CD8-positive, alpha-beta memory T cell (primary cell): ENCODE measurements around the gene PIP5K1B. TPM values are rescaled to one million over a fixed set of nuclear protein-coding genes. Genes with fewer than 3 reads are reported as not detected.

Source experiments
- CTCF ChIA-PET: fragments of 350-600 bp; sonication (Branson Sonifier 250); formaldehyde crosslinking; loops from one replicate; lab custom pipeline; 2021; ENCODE audit warnings: antibody characterized with exemption; lab: Charles Lee
- POLR2A ChIA-PET: fragments of 350-600 bp; sonication (Branson Sonifier 250); formaldehyde crosslinking; loops from one replicate; lab custom pipeline; 2021; ENCODE audit warnings: antibody characterized with exemption; lab: Charles Lee
- DNase-seq, 5 donors: peaks; one replicate each; pipeline versions ENCODE4 v3.0.0 to v3.0.0-alpha.2; 2020 to 2022; ENCODE audit warnings: mixed read lengths in 1 of 5
- H3K27ac ChIP-seq: one replicate; pipeline ENCODE4 v1.7.0; 2013; ENCODE audit warnings: low read depth, mild to moderate bottlenecking, low read length, moderate library complexity
- H3K27me3 ChIP-seq: 2 replicates; pipeline ENCODE4 v1.7.0; 2013; ENCODE audit warnings: low read length, mild to moderate bottlenecking; ENCODE audit not compliant: insufficient read depth, poor library complexity, severe bottlenecking
- H3K36me3 ChIP-seq: 2 replicates; pipeline ENCODE4 v1.7.0; 2013; ENCODE audit warnings: mild to moderate bottlenecking, low read length, moderate library complexity; ENCODE audit not compliant: insufficient read depth
- H3K4me1 ChIP-seq: 2 replicates; pipeline ENCODE4 v1.7.0; 2013; ENCODE audit warnings: mild to moderate bottlenecking, low read length, moderate library complexity; ENCODE audit not compliant: insufficient read depth
- H3K4me3 ChIP-seq: 2 replicates; pipeline ENCODE4 v1.7.0; 2013; ENCODE audit warnings: mild to moderate bottlenecking, low read length
- H3K9me3 ChIP-seq: 2 replicates; pipeline ENCODE4 v1.7.0; 2013; ENCODE audit warnings: mild to moderate bottlenecking, low read length
- H3K27ac Mint-ChIP-seq, 8 donors: one replicate each; pipeline ENCODE4 v1.8.0; 2020 to 2021; ENCODE audit warnings: mixed read lengths in 8 of 8, mild to moderate bottlenecking in 6 of 8, inconsistent platforms in 3 of 8, moderate library complexity in 3 of 8
- H3K27me3 Mint-ChIP-seq, 2 donors: one replicate each; pipeline ENCODE4 v1.8.0; 2020 to 2021; ENCODE audit warnings: mixed read lengths in 2 of 2, mild to moderate bottlenecking in 1 of 2, moderate library complexity in 1 of 2
- H3K36me3 Mint-ChIP-seq, 3 donors: one replicate each; pipeline ENCODE4 v1.8.0; 2020 to 2021; ENCODE audit warnings: mixed read lengths in 3 of 3, inconsistent platforms in 1 of 3, mild to moderate bottlenecking in 1 of 3
- H3K4me1 Mint-ChIP-seq, 3 donors: one replicate each; pipeline ENCODE4 v1.8.0; 2020 to 2021; ENCODE audit warnings: mixed read lengths in 3 of 3, inconsistent platforms in 1 of 3, mild to moderate bottlenecking in 1 of 3
- H3K4me3 Mint-ChIP-seq, 7 donors: one replicate each; pipeline ENCODE4 v1.8.0; 2020 to 2021; ENCODE audit warnings: mixed read lengths in 7 of 7, mild to moderate bottlenecking in 6 of 7, moderate library complexity in 4 of 7, inconsistent platforms in 2 of 7
- H3K9me3 Mint-ChIP-seq, 5 donors: one replicate each; pipeline ENCODE4 v1.8.0; 2020 to 2022; ENCODE audit warnings: mixed read lengths in 5 of 5, mild to moderate bottlenecking in 3 of 5, moderate library complexity in 2 of 5, inconsistent platforms in 1 of 5
- polyA plus RNA-seq: library from polyadenylated mRNA; unstranded; fragments of 300-500 nt; fragmentation: Illumina TruSeq; gene quantifications from one replicate; pipeline ENCODE4 v1.2.3, GENCODE V29; 2021
- total RNA-seq, 2 experiments: library from RNA; stranded (reverse); gene quantifications; one replicate each; pipeline ENCODE4 v1.2.3, GENCODE V29; 2021

Gene PIP5K1B
- total and polyA plus RNA-seq, 3 experiments from 2014 or later, result 3.1 TPM; not detected in 1

DNA sequence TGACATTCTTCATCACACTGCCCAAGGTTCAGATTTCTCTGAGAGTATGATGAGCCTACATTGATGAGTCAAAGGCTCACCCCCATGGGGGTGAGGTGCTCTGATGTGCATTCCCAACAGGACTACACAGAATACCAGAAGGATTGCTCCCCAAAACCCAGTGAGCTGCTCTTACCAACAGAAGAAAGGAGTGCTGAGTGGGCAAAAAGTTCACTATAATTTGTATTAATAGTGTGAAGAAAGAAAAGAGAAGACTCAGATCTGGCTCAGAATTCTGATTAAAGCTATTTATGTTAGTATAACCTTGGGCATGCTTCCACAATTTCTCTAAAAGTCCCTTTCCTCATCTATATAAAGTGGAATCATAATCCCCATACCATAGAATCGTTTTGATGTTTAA is 262.8 kb downstream of the PIP5K1B start:
- Histone ChIP-seq H3K27me3 (no peaks in the 10 kb centered on the region), H3K27ac (no peak overlapping the region), H3K4me1 (no peaks in the 10 kb centered on the region), H3K9me3 (no peaks in the 10 kb centered on the region), H3K36me3 (no peaks in the 10 kb centered on the region), H3K4me3 (no peak overlapping the region)
- no peaks in the 10 kb centered on the region for H3K4me1 Mint-ChIP-seq
- ChIA-PET POLR2A (no interaction called here), CTCF (no interaction called here)
- no peaks in the 10 kb centered on the region for H3K9me3 Mint-ChIP-seq
- H3K36me3 Mint-ChIP-seq, result no peaks in the 10 kb centered on the region
- DNase-seq, result no peak
- H3K27ac Mint-ChIP-seq, result no peak overlapping the region
- no peak overlapping the region for H3K4me3 Mint-ChIP-seq
- H3K27me3 Mint-ChIP-seq, result peaks cover 0 to 7% of the 10 kb centered on the region in 2 donors

DNA sequence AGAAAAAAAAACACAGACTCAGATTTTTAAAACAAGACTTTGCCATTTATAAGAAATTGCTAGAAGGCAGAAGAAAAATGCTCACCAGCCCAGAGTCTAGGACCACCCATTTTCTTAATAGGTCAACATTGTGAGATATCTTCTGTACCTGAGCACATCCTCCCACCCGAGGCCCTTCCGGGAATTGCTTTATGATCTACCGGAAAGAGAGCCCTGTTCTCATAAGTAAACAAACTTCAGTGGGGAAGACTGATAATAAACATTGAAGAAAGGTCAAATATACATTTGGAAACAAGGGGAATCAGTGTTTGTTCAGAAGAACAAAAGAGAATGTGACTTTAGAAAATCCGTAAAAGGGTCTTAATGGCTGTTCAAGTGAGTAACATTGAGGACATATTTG is 264.5 kb downstream of the PIP5K1B start:
- H3K4me1 ChIP-seq, result no peaks in the 10 kb centered on the region
- no peak overlapping the region for H3K27ac Mint-ChIP-seq
- POLR2A ChIA-PET, result no interaction called here
- no peak for DNase-seq
- H3K4me3 ChIP-seq, result no peak overlapping the region
- CTCF ChIA-PET, result no interaction called here
- H3K9me3 ChIP-seq, result no peaks in the 10 kb centered on the region
- H3K4me3 Mint-ChIP-seq, result no peak overlapping the region
- H3K4me1 Mint-ChIP-seq, result peaks cover 3 to 6% (median 6%) of the 10 kb centered on the region in 3 donors
- no peaks in the 10 kb centered on the region for H3K9me3 Mint-ChIP-seq
- no peaks in the 10 kb centered on the region for H3K27me3 ChIP-seq
- H3K36me3 Mint-ChIP-seq, result no peaks in the 10 kb centered on the region
- H3K27ac ChIP-seq, result no peak overlapping the region
- H3K27me3 Mint-ChIP-seq, result peaks cover 0 to 4% of the 10 kb centered on the region in 2 donors
- no peaks in the 10 kb centered on the region for H3K36me3 ChIP-seq

DNA sequence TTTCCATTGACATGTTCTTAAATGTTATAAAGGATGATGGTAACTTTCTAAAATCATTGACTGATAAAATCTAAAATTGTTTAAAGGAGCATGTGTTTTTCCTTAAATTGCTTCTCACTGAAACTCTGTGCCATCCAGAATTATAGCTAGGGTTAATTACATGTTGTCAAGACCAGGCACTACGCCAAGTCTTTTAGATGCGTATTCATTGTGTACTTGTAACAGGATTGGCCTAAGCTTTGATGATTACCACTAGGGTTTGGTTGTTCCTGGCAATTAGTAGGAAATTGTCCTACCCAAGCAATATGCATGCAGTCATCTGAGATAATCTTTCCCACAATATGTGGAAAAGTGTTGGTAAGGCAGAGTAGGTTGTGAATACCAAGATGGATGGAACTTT is 265.1 kb downstream of the PIP5K1B start:
- Histone ChIP-seq H3K36me3 (no peaks in the 10 kb centered on the region), H3K4me1 (no peaks in the 10 kb centered on the region), H3K27ac (no peak overlapping the region), H3K4me3 (no peak overlapping the region), H3K9me3 (no peaks in the 10 kb centered on the region), H3K27me3 (no peaks in the 10 kb centered on the region)
- H3K4me1 Mint-ChIP-seq, result peaks cover 3 to 11% (median 6%) of the 10 kb centered on the region in 3 donors
- H3K36me3 Mint-ChIP-seq, result no peaks in the 10 kb centered on the region
- H3K27ac Mint-ChIP-seq, result no peak overlapping the region
- H3K4me3 Mint-ChIP-seq, result no peak overlapping the region
- ChIA-PET CTCF (no interaction called here), POLR2A (no interaction called here)
- H3K27me3 Mint-ChIP-seq, result peaks cover 0 to 4% of the 10 kb centered on the region in 2 donors
- DNase-seq, result no peak
- no peaks in the 10 kb centered on the region for H3K9me3 Mint-ChIP-seq

DNA sequence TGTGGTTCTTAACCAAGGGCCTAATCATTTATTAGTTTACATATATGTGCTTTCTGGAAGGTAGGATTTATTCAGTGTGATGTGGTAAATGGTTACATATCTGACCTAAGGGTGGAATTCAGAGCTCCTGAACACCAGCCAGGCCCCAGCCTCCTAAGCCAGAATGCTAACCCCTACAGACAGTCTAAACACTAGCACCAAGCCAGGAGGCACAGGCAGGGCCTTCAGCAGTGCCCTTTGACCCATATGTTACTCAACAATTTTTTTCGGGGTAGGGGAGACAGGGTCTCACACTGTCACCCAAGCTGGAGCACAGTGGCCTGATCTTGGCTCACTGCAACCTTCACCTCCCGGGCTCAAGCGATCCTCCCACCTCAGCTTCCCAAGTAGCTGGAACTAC is 268.6 kb downstream of the PIP5K1B start:
- H3K4me3 Mint-ChIP-seq, result no peak overlapping the region
- H3K4me1 Mint-ChIP-seq, result peaks cover 3 to 11% (median 6%) of the 10 kb centered on the region in 3 donors
- H3K36me3 ChIP-seq, result no peaks in the 10 kb centered on the region
- POLR2A ChIA-PET, result no interaction called here
- no peaks in the 10 kb centered on the region for H3K36me3 Mint-ChIP-seq
- peak overlapping the region in 3 of 8 donors; percentile 43 to 68 (median 43) for H3K27ac Mint-ChIP-seq
- H3K4me3 ChIP-seq, result no peak overlapping the region
- H3K27me3 Mint-ChIP-seq, result peaks cover 0 to 2% of the 10 kb centered on the region in 2 donors
- H3K9me3 ChIP-seq, result no peaks in the 10 kb centered on the region
- H3K9me3 Mint-ChIP-seq, result no peaks in the 10 kb centered on the region
- no peaks in the 10 kb centered on the region for H3K27me3 ChIP-seq
- H3K27ac ChIP-seq, result no peak overlapping the region
- DNase-seq, result no peak
- CTCF ChIA-PET, result interaction anchor here (0.9 kb wide), 1 partner anchor 26 kb away, joined by 3 read pairs; no protein-coding TSS in a partner anchor
- no peaks in the 10 kb centered on the region for H3K4me1 ChIP-seq

DNA sequence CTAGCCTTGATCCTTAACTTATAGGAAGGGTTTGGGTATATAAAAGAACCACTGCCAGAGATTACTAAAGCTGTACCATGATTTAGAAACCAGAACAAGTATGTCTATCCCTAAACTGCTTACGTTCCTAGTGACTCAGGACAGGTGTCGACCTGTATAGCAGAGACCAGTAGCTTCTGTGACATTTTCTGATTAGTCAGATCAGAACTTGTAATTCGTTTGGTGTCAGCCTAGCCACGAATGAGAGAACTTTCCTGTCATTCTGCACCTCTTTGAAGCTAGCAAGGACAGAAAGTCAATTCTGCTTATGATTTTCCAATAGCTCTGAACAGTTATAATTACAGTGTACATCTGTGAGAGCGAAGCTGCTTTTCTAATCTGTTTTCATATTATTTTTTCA is 269.4 kb downstream of the PIP5K1B start:
- H3K36me3 Mint-ChIP-seq, result no peaks in the 10 kb centered on the region
- peaks cover 3 to 13% (median 13%) of the 10 kb centered on the region in 3 donors for H3K4me1 Mint-ChIP-seq

DNA sequence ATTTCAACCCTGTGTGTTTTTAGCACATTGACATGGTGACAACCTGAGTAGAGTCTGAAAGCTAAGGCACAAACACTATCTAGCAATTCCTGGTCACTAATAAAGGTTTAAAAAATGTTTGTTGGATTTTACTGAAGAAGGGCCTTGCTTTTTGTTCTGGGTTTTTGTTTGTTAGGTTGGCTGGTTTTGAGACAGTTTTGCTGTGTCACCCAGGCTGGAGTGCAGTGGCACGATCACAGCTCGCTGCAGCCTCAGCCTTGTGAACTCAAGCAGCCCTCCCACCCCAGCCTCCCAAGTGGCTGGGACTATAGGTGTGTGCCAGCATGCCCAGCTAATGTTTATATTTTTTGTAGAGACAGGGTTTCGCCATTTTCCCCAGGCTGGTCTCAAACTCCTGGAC is 269.9 kb downstream of the PIP5K1B start:
- ChIA-PET CTCF (interaction anchor here (1.5 kb wide), 1 partner anchor 9 kb away, joined by 3 read pairs; no protein-coding TSS in a partner anchor), POLR2A (no interaction called here)
- peak overlapping the region in 1 of 8 donors; percentile 27 for H3K27ac Mint-ChIP-seq
- H3K4me3 Mint-ChIP-seq, result peak overlapping the region in 1 of 7 donors; percentile 21
- Histone ChIP-seq H3K27me3 (no peaks in the 10 kb centered on the region), H3K9me3 (no peaks in the 10 kb centered on the region), H3K4me1 (peaks cover 12% of the 10 kb centered on the region), H3K36me3 (no peaks in the 10 kb centered on the region), H3K4me3 (no peak overlapping the region), H3K27ac (no peak overlapping the region)
- no peaks in the 10 kb centered on the region for H3K36me3 Mint-ChIP-seq
- peaks cover 8 to 18% (median 17%) of the 10 kb centered on the region in 3 donors for H3K4me1 Mint-ChIP-seq
- no peak for DNase-seq
- H3K27me3 Mint-ChIP-seq, result peaks cover 0 to 2% of the 10 kb centered on the region in 2 donors
- no peaks in the 10 kb centered on the region for H3K9me3 Mint-ChIP-seq

More for the DNA sequence above, 269.4 kb downstream of the PIP5K1B start:
- Mint-ChIP-seq H3K9me3 (no peaks in the 10 kb centered on the region), H3K27me3 (peaks cover 0 to 2% of the 10 kb centered on the region in 2 donors), H3K27ac (peak overlapping the region in 1 of 8 donors; percentile 84), H3K4me3 (peak overlapping the region in 1 of 7 donors; percentile 35)
- CTCF ChIA-PET, result interaction anchor here (1.5 kb wide), 1 partner anchor 9 kb away, joined by 3 read pairs; no protein-coding TSS in a partner anchor
- no peaks in the 10 kb centered on the region for H3K36me3 ChIP-seq
- no peak for DNase-seq
- POLR2A ChIA-PET, result no interaction called here
- H3K4me1 ChIP-seq, result peaks cover 7% of the 10 kb centered on the region
- no peak overlapping the region for H3K27ac ChIP-seq
- H3K4me3 ChIP-seq, result no peak overlapping the region
- no peaks in the 10 kb centered on the region for H3K27me3 ChIP-seq
- H3K9me3 ChIP-seq, result no peaks in the 10 kb centered on the region

DNA sequence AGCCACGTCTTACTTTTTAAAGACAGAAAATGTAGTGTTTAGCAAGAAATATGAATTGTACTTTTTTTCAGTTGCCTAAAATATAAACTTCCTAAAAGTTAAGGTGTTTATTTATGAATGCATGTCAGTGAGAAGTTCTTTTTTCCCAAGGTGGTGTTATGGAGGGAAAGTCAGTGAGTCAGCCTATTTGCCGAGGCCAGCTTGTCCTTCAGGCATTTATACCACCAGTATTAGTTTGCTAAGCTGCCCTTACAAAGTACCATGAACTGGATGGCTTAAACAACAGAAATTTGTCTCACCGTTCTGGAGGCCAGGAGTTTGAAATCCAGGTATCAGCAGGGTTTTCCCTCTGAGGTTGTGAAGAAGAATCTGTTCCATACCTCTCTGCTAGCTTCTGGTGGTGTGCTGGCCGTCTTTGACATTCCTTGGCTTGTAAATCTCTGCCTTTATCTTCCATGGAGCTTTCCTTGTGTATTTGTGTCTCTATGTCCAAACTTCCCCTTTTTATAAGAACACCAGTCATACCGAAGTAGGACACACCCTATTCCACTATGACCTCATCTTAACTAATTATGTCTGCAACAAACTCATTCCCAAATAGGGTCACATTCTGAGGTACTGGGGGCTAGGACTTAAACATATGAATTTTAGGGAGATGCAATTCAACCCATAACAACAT is 270.5 kb downstream of the PIP5K1B start:
- H3K36me3 Mint-ChIP-seq, result no peaks in the 10 kb centered on the region
- CTCF ChIA-PET, result interaction anchor here (0.6 to 1.5 kb wide), 2 partner anchors 8 to 24 kb away, joined by 3 read pairs; no protein-coding TSS in a partner anchor
- Histone ChIP-seq H3K27me3 (no peaks in the 10 kb centered on the region), H3K36me3 (no peaks in the 10 kb centered on the region), H3K9me3 (no peaks in the 10 kb centered on the region), H3K27ac (no peak overlapping the region), H3K4me3 (no peak overlapping the region), H3K4me1 (peaks cover 12% of the 10 kb centered on the region)
- H3K4me3 Mint-ChIP-seq, result no peak overlapping the region
- DNase-seq, result no peak
- H3K27ac Mint-ChIP-seq, result peak overlapping the region in 1 of 8 donors; percentile 70
- POLR2A ChIA-PET, result no interaction called here
- peaks cover 8 to 19% (median 19%) of the 10 kb centered on the region in 3 donors for H3K4me1 Mint-ChIP-seq
- H3K27me3 Mint-ChIP-seq, result peaks cover 0 to 2% of the 10 kb centered on the region in 2 donors
- no peaks in the 10 kb centered on the region for H3K9me3 Mint-ChIP-seq

DNA sequence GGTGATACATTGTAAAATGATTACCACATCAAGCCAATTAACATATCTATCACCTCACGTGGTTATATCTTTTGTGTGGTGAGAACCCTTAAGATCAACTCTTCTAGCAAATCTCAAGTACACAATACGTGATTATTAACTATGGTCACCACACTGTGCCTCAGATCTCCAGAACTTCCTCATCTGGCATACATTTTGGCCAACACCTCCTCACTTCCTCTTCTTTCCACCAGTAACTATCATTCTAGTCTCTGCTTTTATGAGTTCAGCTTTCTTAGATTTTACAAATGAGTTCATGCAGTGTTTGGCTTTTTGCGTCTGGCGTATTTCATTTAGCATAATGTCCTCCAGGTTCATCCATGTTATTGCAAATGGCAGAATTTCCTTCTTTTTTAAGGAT is 273.0 kb downstream of the PIP5K1B start:
- CTCF ChIA-PET, result no interaction called here

More for the DNA sequence above, 273.0 kb downstream of the PIP5K1B start:
- H3K36me3 Mint-ChIP-seq, result no peaks in the 10 kb centered on the region
- Histone ChIP-seq H3K36me3 (no peaks in the 10 kb centered on the region), H3K4me3 (no peak overlapping the region), H3K4me1 (peaks cover 12% of the 10 kb centered on the region), H3K27me3 (no peaks in the 10 kb centered on the region), H3K9me3 (no peaks in the 10 kb centered on the region), H3K27ac (no peak overlapping the region)
- no peak overlapping the region for H3K4me3 Mint-ChIP-seq
- POLR2A ChIA-PET, result no interaction called here
- no peak for DNase-seq
- H3K9me3 Mint-ChIP-seq, result no peaks in the 10 kb centered on the region
- no peaks in the 10 kb centered on the region for H3K27me3 Mint-ChIP-seq
- no peak overlapping the region for H3K27ac Mint-ChIP-seq
- H3K4me1 Mint-ChIP-seq, result peaks cover 8 to 22% (median 19%) of the 10 kb centered on the region in 3 donors
